OCI-LY7 (cell line): Measurements from ENCODE around the gene PPM1M. TPM values are rescaled to one million over a fixed set of nuclear protein-coding genes. Genes with fewer than 3 reads are reported as not detected.

Source experiments
- BruUV-seq: library from RNA; stranded (reverse); fragments of 400-500 nt; replicated peaks from 2 replicates; lab custom pipeline; 2021; lab: Mats Ljungman, UMichigan
- CTCF ChIA-PET: fragments of 300-600 bp; sonication (Branson Sonifier 250); formaldehyde crosslinking; loops from one replicate; lab custom pipeline; 2022; ENCODE audit warnings: antibody characterized with exemption; ENCODE audit not compliant: unreplicated experiment; lab: Charles Lee
- POLR2A ChIA-PET: fragments of 300-600 bp; sonication (Branson Sonifier 250); formaldehyde crosslinking; loops from one replicate; lab custom pipeline; 2022; ENCODE audit warnings: antibody characterized with exemption; lab: Charles Lee
- DNase-seq: peaks from one replicate; pipeline ENCODE4 v3.0.0-alpha.2; 2015; ENCODE audit warnings: low spot score
- H2AFZ ChIP-seq: fragments of 200-600 bp; sonication (generic), shearing (Covaris generic); 2 replicates; pipeline ENCODE4 v1.6.1; 2014; ENCODE audit warnings: mild to moderate bottlenecking, antibody characterized with exemption, low read length, moderate library complexity
- H3K27ac ChIP-seq: fragments of 200-600 bp; sonication (generic); 2 replicates; pipeline ENCODE4 v1.5.1; 2014; ENCODE audit warnings: mixed run types, low read depth, mild to moderate bottlenecking, moderate library complexity, low read length, inconsistent platforms; ENCODE audit not compliant: poor library complexity, severe bottlenecking
- H3K36me3 ChIP-seq: fragments of 200-600 bp; sonication (generic); 2 replicates; pipeline ENCODE4 v1.6.1; 2014; ENCODE audit warnings: mild to moderate bottlenecking, antibody characterized with exemption, low read length, moderate library complexity, mixed read lengths; ENCODE audit not compliant: insufficient read depth
- H3K4me1 ChIP-seq: fragments of 200-600 bp; sonication (generic); 2 replicates; pipeline ENCODE4 v1.5.1; 2014; ENCODE audit warnings: mild to moderate bottlenecking, low read length; ENCODE audit not compliant: insufficient read depth, poor library complexity, severe bottlenecking
- H3K4me2 ChIP-seq: fragments of 200-600 bp; sonication (generic); 2 replicates; pipeline ENCODE4 v1.6.1; 2014; ENCODE audit warnings: mild to moderate bottlenecking, low read length
- H3K4me3 ChIP-seq: fragments of 200-600 bp; sonication (generic); 2 replicates; pipeline ENCODE4 v1.5.1; 2014; ENCODE audit warnings: mild to moderate bottlenecking, low read depth, low read length; ENCODE audit not compliant: poor library complexity, severe bottlenecking
- H3K79me2 ChIP-seq: fragments of 200-600 bp; sonication (generic); 2 replicates; pipeline ENCODE4 v1.6.1; 2016; ENCODE audit warnings: low read depth, mild to moderate bottlenecking, low read length, moderate library complexity, mixed read lengths; ENCODE audit not compliant: insufficient read depth
- H3K9me2 ChIP-seq: fragments of 200-600 bp; sonication (generic); 2 replicates; pipeline ENCODE4 v1.6.1; 2016; ENCODE audit warnings: mild to moderate bottlenecking, low read length, mixed read lengths; ENCODE audit not compliant: insufficient read depth
- H3K9me3 ChIP-seq: fragments of 200-600 bp; sonication (generic); 2 replicates; pipeline ENCODE4 v1.6.1; 2014; ENCODE audit warnings: mild to moderate bottlenecking, mixed run types, low read length, mixed read lengths
- H4K20me1 ChIP-seq: fragments of 200-600 bp; sonication (generic); 2 replicates; pipeline ENCODE4 v1.6.1; 2014; ENCODE audit warnings: mild to moderate bottlenecking, antibody characterized with exemption, low read length, moderate library complexity, mixed read lengths; ENCODE audit not compliant: insufficient read depth
- CTCF ChIP-seq: fragments of 200-600 bp; sonication (generic); conservative IDR thresholded peaks from 2 replicates; pipeline ENCODE4 v1.5.1; 2014; ENCODE audit warnings: mild to moderate bottlenecking, antibody characterized with exemption, low read length, moderate library complexity, mixed read lengths
- EZH2phosphoT487 ChIP-seq: fragments of 200-600 bp; sonication (generic); IDR thresholded peaks from 2 replicates; pipeline ENCODE4 v1.6.1; 2018; ENCODE audit warnings: low read depth, borderline replicate concordance, mild to moderate bottlenecking, mixed run types, antibody characterized with exemption, low read length, moderate library complexity, mixed read lengths
- intact Hi-C: fragments of 100-400 bp; cut with micrococcal nuclease; formaldehyde crosslinking; loops from one replicate; pipeline ENCODE4 v1.10.0; 2022; ENCODE audit not compliant: unreplicated experiment
- total RNA-seq, 2 experiments: library from RNA; depleted of rRNA in 1 of 2; stranded (reverse); fragments of >200 nt in 1 of 2; shearing (Covaris generic) in 1 of 2; gene quantifications; 2 replicates each; pipeline ENCODE4 v1.2.3, GENCODE V29; 2014 to 2022

Gene PPM1M
- total RNA-seq, 2 experiments from 2014 or later, result 4.4 to 15.6 TPM

DNA sequence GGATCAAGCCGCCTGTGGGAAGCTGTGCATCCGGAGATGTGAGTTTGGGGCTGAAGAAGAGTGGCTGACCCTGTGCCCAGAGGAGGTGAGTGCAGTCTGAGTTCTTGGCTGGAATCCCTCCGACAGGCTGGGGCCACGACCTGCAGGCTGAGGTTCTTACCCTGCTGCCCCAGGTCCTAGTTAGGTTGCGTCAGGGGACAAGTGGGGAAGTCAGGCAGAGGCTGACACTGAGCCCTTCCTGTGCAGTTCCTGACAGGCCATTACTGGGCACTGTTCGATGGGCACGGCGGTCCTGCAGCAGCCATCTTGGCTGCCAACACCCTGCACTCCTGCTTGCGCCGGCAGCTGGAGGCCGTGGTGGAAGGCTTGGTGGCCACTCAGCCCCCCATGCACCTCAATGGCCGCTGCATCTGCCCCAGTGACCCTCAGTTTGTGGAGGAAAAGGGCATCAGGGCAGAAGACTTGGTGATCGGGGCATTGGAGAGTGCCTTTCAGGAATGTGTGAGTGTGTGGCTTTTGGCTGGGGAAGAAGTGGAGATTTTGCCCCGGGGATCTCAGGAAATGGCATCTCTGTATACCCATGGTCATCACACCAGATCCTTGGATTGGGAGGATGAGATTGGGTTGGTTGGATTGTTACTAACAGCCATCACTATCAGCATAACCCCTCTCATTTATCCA, 1.3 kb downstream of the PPM1M start:
- intact Hi-C loops, result no loop called here
- Histone ChIP-seq H3K9me3 (no peaks in the 10 kb centered on the region), H3K27ac (no peak overlapping the region), H3K4me1 (no peaks in the 10 kb centered on the region), H3K4me3 (no peak overlapping the region), H3K36me3 (peaks cover 37% of the 10 kb centered on the region), H3K9me2 (no peaks in the 10 kb centered on the region), H3K4me2 (no peak overlapping the region), H2AFZ (no peak overlapping the region), H4K20me1 (no peaks in the 10 kb centered on the region), H3K79me2 (no peaks in the 10 kb centered on the region)
- DNase-seq, result no peak
- CTCF ChIA-PET, result no interaction called here
- POLR2A ChIA-PET, result no interaction called here
- no TSS peak for BruUV-seq
- TF ChIP-seq CTCF (no peak), EZH2phosphoT487 (no peak)

DNA sequence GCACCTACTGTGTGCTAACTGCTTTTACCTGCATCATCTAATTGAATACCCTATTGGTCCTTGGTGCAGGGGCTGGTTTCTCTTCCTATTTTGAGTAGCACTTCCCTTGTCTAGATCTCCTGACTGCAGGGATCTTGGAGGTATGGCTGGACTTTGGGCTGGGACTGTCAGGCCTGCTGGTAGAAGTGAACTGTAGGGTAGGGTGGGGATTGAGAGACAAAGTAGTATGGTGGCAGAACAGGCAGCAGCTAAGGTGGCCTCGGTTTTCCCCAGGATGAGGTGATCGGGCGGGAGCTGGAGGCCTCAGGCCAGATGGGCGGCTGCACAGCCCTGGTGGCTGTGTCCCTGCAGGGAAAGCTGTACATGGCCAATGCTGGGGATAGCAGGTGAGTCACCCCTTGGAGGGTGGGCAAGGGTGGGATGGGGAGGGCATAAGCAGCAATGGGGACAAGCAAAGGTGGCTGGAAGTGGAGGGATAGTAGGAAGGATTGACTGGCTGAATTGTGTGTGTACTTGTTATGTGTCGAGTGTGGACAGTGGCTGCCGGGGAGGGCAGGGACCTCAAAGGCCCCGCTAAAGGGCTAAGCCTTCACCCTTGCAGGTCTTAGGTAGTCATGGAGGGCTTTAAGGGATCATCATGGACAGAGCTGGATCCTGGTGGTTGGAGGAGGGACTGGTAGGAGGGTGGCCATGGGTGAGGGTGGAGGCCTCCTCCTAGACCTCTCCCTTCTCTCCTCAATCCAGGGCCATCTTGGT, 2.0 kb downstream of the PPM1M start:
- ChIA-PET CTCF (no interaction called here), POLR2A (interaction anchor here (1.1 kb wide), 1 partner anchor 11 kb away, joined by 3 read pairs; no protein-coding TSS in a partner anchor)
- Histone ChIP-seq H3K9me2 (no peaks in the 10 kb centered on the region), H3K4me1 (peaks cover 2% of the 10 kb centered on the region), H3K9me3 (no peaks in the 10 kb centered on the region), H3K79me2 (no peaks in the 10 kb centered on the region; the same call in 1 of the 2 replicates), H3K4me3 (no peak overlapping the region), H3K27ac (no peak overlapping the region), H3K4me2 (no peak overlapping the region), H4K20me1 (no peaks in the 10 kb centered on the region), H3K36me3 (peaks cover 45% of the 10 kb centered on the region), H2AFZ (no peak overlapping the region)
- intact Hi-C loops, result no loop called here
- no TSS peak for BruUV-seq
- DNase-seq, result no peak
- no peak for TF ChIP-seq CTCF
- TF ChIP-seq EZH2phosphoT487, result no peak

- intact Hi-C loops, result no loop called here
- TF ChIP-seq CTCF (no peak), EZH2phosphoT487 (no peak)
- no peaks in the 10 kb centered on the region for H3K9me3 ChIP-seq
- DNase-seq, result no peak
- no peak overlapping the region for H3K27ac ChIP-seq
- no TSS peak for BruUV-seq
- H2AFZ ChIP-seq, result no peak overlapping the region
- peaks cover 50% of the 10 kb centered on the region for H3K36me3 ChIP-seq
- H3K4me2 ChIP-seq, result no peak overlapping the region
- CTCF ChIA-PET, result no interaction called here
- no peaks in the 10 kb centered on the region for H3K9me2 ChIP-seq
- POLR2A ChIA-PET, result interaction anchor here (1.1 to 1.3 kb wide), 2 partner anchors 11 to 12 kb away, joined by 3 to 4 read pairs; no protein-coding TSS in a partner anchor
- no peaks in the 10 kb centered on the region; the same call in 1 of the 2 replicates for H3K79me2 ChIP-seq
- H3K4me1 ChIP-seq, result peaks cover 8% of the 10 kb centered on the region
- no peaks in the 10 kb centered on the region for H4K20me1 ChIP-seq
- no peak overlapping the region for H3K4me3 ChIP-seq
Measured at GRCh38 chr3:52248165-52248541, 2.6 kb downstream of the PPM1M start.
